ENCODE measurements around the gene SDK2.
A peak's percentile ranks its signal among the peaks of the same experiment; 100 is the strongest.

SDK2 gene

GRCh38 chr17:73396431-73397277, 247.6 kb downstream of the SDK2 start (continued):
- TF ChIP-seq ZNF558 (tag by site-specific recombination; IDR thresholded peaks at IDR 0.05), result no peak
- no peak for TF ChIP-seq ZNF830 (tag by site-specific recombination; IDR thresholded peaks at IDR 0.05; ENCODE audit: low read depth)
- TF ChIP-seq GLIS2 (tag by site-specific recombination; IDR thresholded peaks at IDR 0.05), result no peak
- TF ChIP-seq ZNF707 (tag by site-specific recombination; IDR thresholded peaks at IDR 0.05), result no peak
- TF ChIP-seq ZNF19 (tag by site-specific recombination; IDR thresholded peaks at IDR 0.05; ENCODE audit: low read depth), result no peak
- no peak for TF ChIP-seq ZNF280D (tag by site-specific recombination; IDR thresholded peaks at IDR 0.05)
- no peak for TF ChIP-seq ZBTB17 (tag by site-specific recombination; IDR thresholded peaks at IDR 0.05)
- no peak for TF ChIP-seq ZBTB20 (tag by site-specific recombination; IDR thresholded peaks at IDR 0.05)
- TF ChIP-seq, protein P1, sequence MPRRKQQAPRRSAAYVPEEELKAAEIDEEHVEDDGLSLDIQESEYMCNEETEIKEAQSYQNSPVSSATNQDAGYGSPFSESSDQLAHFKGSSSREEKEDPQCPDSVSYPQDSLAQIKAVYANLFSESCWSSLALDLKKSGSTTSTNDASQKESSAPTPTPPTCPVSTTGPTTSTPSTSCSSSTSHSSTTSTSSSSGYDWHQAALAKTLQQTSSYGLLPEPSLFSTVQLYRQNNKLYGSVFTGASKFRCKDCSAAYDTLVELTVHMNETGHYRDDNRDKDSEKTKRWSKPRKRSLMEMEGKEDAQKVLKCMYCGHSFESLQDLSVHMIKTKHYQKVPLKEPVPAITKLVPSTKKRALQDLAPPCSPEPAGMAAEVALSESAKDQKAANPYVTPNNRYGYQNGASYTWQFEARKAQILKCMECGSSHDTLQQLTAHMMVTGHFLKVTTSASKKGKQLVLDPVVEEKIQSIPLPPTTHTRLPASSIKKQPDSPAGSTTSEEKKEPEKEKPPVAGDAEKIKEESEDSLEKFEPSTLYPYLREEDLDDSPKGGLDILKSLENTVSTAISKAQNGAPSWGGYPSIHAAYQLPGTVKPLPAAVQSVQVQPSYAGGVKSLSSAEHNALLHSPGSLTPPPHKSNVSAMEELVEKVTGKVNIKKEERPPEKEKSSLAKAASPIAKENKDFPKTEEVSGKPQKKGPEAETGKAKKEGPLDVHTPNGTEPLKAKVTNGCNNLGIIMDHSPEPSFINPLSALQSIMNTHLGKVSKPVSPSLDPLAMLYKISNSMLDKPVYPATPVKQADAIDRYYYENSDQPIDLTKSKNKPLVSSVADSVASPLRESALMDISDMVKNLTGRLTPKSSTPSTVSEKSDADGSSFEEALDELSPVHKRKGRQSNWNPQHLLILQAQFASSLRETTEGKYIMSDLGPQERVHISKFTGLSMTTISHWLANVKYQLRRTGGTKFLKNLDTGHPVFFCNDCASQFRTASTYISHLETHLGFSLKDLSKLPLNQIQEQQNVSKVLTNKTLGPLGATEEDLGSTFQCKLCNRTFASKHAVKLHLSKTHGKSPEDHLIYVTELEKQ (tag by site-specific recombination; IDR thresholded peaks at IDR 0.05; ENCODE audit: borderline replicate concordance), result no peak
- TF ChIP-seq KLF10 (tag by site-specific recombination; IDR thresholded peaks at IDR 0.05), result no peak

- no peak overlapping the region for H3K27ac ChIP-seq (ENCODE audit: extremely low read depth, low read depth, low read length)
- TF ChIP-seq ZNF658 (tag by site-specific recombination; IDR thresholded peaks at IDR 0.05), result no peak
- 0 out of 2 replicates have a peak, but pooled peaks have one; percentile 15 for TF ChIP-seq GLIS1 (tag by site-specific recombination; IDR thresholded peaks at IDR 0.05)
- ChIA-PET CTCF (interaction anchor here (0.6 kb wide), 1 partner anchor 119 kb away, joined by 3 read pairs; no protein-coding TSS in a partner anchor), POLR2A (no interaction called here)
- no peak overlapping the region for H3K4me3 ChIP-seq (ENCODE audit: low read depth, low read length)
- no peaks in the 10 kb centered on the region for H3K9me3 ChIP-seq (ENCODE audit: control insufficient read depth, insufficient read depth, low read depth, low read length)
- no peaks in the 10 kb centered on the region for H3K4me1 ChIP-seq (ENCODE audit: control insufficient read depth, insufficient read depth, low read length)
- no peaks in the 10 kb centered on the region for H3K36me3 ChIP-seq (ENCODE audit: control insufficient read depth in 2 of 2, insufficient read depth in 1 of 2, low read length in 2 of 2)
Measured at GRCh38 chr17:73394512-73395450, 249.5 kb downstream of the SDK2 start.

GRCh38 chr17:73393962-73394361, 250.3 kb downstream of the SDK2 start:
- H3K27ac ChIP-seq (ENCODE audit: extremely low read depth, low read depth, low read length), result no peak overlapping the region
- POLR2A ChIA-PET, result no interaction called here
- TF ChIP-seq ZFP41 (tag by site-specific recombination; IDR thresholded peaks at IDR 0.05; ENCODE audit: borderline replicate concordance) (no peak), BCL11B (tag by site-specific recombination; IDR thresholded peaks at IDR 0.05; ENCODE audit: low read depth) (no peak), ZBTB7A (tag by site-specific recombination; IDR thresholded peaks at IDR 0.05; ENCODE audit: low read depth) (no peak), HOXD13 (CRISPR knock-in tag; IDR thresholded peaks at IDR 0.05; ENCODE audit: borderline replicate concordance) (no peak), SP2 (tag by site-specific recombination; IDR thresholded peaks at IDR 0.05) (no peak), ZNF184 (tag by site-specific recombination; IDR thresholded peaks at IDR 0.05) (no peak)
- TF ChIP-seq, protein P2, sequence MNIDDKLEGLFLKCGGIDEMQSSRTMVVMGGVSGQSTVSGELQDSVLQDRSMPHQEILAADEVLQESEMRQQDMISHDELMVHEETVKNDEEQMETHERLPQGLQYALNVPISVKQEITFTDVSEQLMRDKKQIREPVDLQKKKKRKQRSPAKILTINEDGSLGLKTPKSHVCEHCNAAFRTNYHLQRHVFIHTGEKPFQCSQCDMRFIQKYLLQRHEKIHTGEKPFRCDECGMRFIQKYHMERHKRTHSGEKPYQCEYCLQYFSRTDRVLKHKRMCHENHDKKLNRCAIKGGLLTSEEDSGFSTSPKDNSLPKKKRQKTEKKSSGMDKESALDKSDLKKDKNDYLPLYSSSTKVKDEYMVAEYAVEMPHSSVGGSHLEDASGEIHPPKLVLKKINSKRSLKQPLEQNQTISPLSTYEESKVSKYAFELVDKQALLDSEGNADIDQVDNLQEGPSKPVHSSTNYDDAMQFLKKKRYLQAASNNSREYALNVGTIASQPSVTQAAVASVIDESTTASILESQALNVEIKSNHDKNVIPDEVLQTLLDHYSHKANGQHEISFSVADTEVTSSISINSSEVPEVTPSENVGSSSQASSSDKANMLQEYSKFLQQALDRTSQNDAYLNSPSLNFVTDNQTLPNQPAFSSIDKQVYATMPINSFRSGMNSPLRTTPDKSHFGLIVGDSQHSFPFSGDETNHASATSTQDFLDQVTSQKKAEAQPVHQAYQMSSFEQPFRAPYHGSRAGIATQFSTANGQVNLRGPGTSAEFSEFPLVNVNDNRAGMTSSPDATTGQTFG (tag by site-specific recombination; IDR thresholded peaks at IDR 0.05; ENCODE audit: borderline replicate concordance), result no peak
- TF ChIP-seq, protein P3, sequence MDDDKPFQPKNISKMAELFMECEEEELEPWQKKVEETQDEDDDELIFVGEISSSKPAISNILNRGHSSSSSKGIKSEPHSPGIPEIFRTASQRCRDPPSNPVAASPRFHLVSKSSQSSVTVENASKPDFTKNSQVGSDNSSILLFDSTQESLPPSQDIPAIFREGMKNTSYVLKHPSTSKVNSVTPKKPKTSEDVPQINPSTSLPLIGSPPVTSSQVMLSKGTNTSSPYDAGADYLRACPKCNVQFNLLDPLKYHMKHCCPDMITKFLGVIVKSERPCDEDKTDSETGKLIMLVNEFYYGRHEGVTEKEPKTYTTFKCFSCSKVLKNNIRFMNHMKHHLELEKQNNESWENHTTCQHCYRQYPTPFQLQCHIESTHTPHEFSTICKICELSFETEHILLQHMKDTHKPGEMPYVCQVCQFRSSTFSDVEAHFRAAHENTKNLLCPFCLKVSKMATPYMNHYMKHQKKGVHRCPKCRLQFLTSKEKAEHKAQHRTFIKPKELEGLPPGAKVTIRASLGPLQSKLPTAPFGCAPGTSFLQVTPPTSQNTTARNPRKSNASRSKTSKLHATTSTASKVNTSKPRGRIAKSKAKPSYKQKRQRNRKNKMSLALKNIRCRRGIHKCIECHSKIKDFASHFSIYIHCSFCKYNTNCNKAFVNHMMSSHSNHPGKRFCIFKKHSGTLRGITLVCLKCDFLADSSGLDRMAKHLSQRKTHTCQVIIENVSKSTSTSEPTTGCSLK (tag by site-specific recombination; IDR thresholded peaks at IDR 0.05), result no peak

More at GRCh38 chr17:73393962-73394361, 250.3 kb downstream of the SDK2 start:
- Histone ChIP-seq H3K4me1 (ENCODE audit: control insufficient read depth, insufficient read depth, low read length) (no peaks in the 10 kb centered on the region), H3K9me3 (ENCODE audit: control insufficient read depth, insufficient read depth, low read depth, low read length) (no peaks in the 10 kb centered on the region), H3K36me3 (ENCODE audit: control insufficient read depth in 2 of 2, insufficient read depth in 1 of 2, low read length in 2 of 2) (no peaks in the 10 kb centered on the region), H3K4me3 (ENCODE audit: low read depth, low read length) (no peak overlapping the region)
- CTCF ChIA-PET, result no interaction called here
